ENCODE measurements around the gene AIFM3. TPM values are rescaled to one million over a fixed set of nuclear protein-coding genes. Genes with fewer than 3 reads are reported as not detected.

The AIFM3 gene
- polyA plus RNA-seq, 2 of the 4 experiments (the other 2 are of a cell fraction) = 1.4 to 3.6 TPM

DNA sequence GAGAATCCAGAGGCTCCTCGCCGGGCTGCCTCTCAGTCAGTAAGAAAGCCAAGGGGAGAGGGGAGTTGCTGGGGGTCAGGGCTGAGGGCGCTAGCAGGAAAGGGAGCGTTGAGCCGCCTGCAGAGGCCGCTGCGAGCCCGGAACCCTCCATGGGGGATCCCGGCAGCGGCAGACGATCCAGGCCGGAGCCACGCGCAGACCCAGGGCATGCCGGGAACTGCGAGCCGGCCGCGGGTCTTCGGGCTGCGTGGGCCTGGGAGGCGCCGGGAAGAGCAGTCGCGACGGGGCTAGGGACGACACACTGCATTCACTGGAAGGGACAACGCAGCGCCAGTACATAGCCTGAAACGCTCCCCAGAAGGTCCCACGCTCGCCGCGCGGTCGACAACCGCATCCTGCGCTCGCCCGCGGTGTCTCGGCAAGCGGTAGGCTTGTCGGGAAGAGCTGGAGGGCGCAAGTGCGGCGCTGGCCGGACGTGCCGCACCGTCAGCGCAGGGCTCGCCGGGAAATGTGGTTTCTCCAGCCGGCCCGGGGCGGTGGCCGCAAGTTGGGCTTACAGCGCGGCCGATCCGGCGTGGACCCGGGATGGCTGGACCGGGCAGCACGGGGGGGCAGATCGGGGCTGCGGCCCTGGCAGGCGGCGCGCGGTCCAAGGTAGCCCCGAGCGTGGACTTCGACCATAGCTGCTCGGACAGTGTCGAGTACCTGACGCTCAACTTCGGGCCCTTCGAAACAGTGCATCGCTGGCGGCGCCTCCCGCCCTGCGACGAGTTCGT lies 14.9 kb downstream of the AIFM3 start, which contains the start of gene LZTR1 (continued):
- TF ChIP-seq NR3C1 (IDR thresholded peaks at IDR 0.05) = no peak
- TF ChIP-seq, protein P1, sequence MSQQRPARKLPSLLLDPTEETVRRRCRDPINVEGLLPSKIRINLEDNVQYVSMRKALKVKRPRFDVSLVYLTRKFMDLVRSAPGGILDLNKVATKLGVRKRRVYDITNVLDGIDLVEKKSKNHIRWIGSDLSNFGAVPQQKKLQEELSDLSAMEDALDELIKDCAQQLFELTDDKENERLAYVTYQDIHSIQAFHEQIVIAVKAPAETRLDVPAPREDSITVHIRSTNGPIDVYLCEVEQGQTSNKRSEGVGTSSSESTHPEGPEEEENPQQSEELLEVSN (IDR thresholded peaks at IDR 0.05; ENCODE audit: borderline replicate concordance, low read depth) = peak; percentile 85

DNA sequence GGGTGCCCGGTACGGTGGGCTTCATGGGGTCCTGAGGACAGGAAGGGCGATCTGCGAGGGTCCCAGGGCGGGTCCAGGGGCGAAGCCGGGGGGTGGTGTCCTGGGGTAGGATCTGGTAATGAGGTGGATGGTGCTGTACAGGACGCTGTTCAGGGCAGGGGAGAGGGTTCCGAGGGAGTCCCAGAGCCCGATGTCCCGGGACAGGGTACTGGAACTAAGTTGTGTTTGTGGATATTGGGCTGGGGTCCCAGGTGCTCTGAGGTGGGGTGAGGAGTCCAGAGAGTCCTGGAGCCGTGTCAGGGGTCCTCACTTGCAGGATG lies 15.5 kb downstream of the AIFM3 start:
- ATAC-seq (peak; percentile 14 to 58; a peak in 4 of 6 replicates), FAIRE-seq (no peak), DNase-seq (ENCODE audit: low read depth in 1 of 2, low spot score in 1 of 2) (no peak)
- H3K4me1 ChIP-seq = peaks cover 11% of the 10 kb centered on the region; the same call in 2 of the 3 replicates
- CTCF ChIA-PET = interaction anchor here (0.7 to 2.7 kb wide), 11 partner anchors 9 to 179 kb away, joined by 3 to 10 read pairs (median 4); no protein-coding TSS in a partner anchor
- TF ChIP-seq TP53 (CRISPR knock-in tag; IDR thresholded peaks at IDR 0.05) = no peak
- no peak for TF ChIP-seq CBX2 (IDR thresholded peaks at IDR 0.05; ENCODE audit: borderline replicate concordance, low read depth)
- no peak for TF ChIP-seq RAD21 (conservative IDR thresholded peaks at IDR 0.05 in 1 of 2, IDR thresholded peaks at IDR 0.05 in 1 of 2)
- TF ChIP-seq FOSB (CRISPR knock-in tag; IDR thresholded peaks at IDR 0.05) = no peak
- no peak for TF ChIP-seq TFCP2L1 (CRISPR knock-in tag; IDR thresholded peaks at IDR 0.05)
- no peak for TF ChIP-seq HEYL (CRISPR knock-in tag; IDR thresholded peaks at IDR 0.05)
- TF ChIP-seq RFX5 (IDR thresholded peaks at IDR 0.05) = no peak
- no peak for TF ChIP-seq BHLHE40 (IDR thresholded peaks at IDR 0.05; ENCODE audit: low read depth, low read length)
- no peak for TF ChIP-seq JUN (IDR thresholded peaks at IDR 0.05)
- no peak for TF ChIP-seq KDM5A (IDR thresholded peaks at IDR 0.05)
- no peak for TF ChIP-seq ZC3H11A (IDR thresholded peaks at IDR 0.05)
- no peak for TF ChIP-seq GATA3 (IDR thresholded peaks at IDR 0.05; ENCODE audit: borderline replicate concordance)
- no peak for TF ChIP-seq RNF2 (IDR thresholded peaks at IDR 0.05; ENCODE audit: borderline replicate concordance, low read depth)
- peak overlapping the region; percentile 90 for H3K4me2 ChIP-seq
- H3K9me3 ChIP-seq = peaks cover 8% of the 10 kb centered on the region; the same call in 1 of the 3 replicates
- 7% methylated on average over 5 of the region's 12 CpGs for WGBS (ENCODE audit: missing lambda C conversion rate)
- POLR2A ChIA-PET = interaction anchor here (0.5 to 3.7 kb wide), 21 partner anchors 8 to 188 kb away, joined by 3 to 22 read pairs (median 4); partner anchors contain the start of genes LRRC74B and THAP7
- H3K27ac ChIP-seq = peak overlapping the region; percentile 92 to 97
- peak overlapping the region; percentile 73 for H3K4me3 ChIP-seq

DNA sequence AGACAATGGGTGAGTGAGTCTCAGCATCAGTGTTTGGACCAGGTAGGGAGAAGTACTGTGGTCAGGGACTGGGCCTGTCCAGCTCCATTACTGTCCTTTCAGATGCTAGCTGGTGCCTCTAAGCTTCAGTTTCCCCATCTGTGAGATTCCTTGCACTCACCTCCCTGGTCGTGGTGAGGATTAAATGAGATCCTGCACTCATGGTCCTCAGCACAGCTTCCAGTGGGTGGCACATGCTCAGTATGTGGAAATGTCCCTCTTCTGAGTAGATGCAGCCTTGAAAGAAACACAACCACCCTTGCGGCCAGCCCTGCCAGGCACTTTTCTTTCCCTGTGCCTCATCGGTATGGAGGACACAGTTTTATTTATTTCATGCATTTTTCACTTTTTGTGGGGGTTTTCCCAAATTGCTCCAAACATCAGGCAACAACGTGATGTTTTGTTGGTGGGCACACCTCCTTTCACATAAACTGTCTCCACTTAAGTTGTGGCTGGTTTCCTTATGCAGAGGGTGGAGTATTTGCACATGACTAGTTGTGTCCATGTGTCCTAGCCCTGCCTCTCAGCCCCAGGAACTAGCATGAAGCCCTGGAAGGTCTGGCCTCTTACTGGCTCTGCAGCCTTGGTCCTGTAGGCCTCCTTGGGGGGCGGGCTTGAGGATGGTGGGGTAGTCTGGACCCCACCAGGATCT lies 16.2 kb downstream of the AIFM3 start:
- Histone ChIP-seq H3K4me2 (peak overlapping the region; percentile 90), H3K9me3 (peaks cover 6% of the 10 kb centered on the region; the same call in 1 of the 3 replicates), H3K4me3 (peak overlapping the region; percentile 73), H3K4me1 (peaks cover 11% of the 10 kb centered on the region; the same call in 2 of the 3 replicates), H3K27ac (peak overlapping the region; percentile 92 to 97; a peak in 5 of 6 replicates)
- 75% methylated on average over 4 of the region's 5 CpGs for WGBS (ENCODE audit: missing lambda C conversion rate)
- ChIA-PET POLR2A (interaction anchor here (1.0 to 3.7 kb wide), 3 partner anchors 16 to 98 kb away, joined by 3 to 22 read pairs (median 12); no protein-coding TSS in a partner anchor), CTCF (interaction anchor here (1.1 to 2.7 kb wide), 3 partner anchors 12 to 97 kb away, joined by 7 to 9 read pairs (median 8); no protein-coding TSS in a partner anchor)
- no peak for DNase-seq (ENCODE audit: low read depth in 1 of 2, low spot score in 1 of 2)
- TF ChIP-seq HOXB13 (CRISPR knock-in tag; IDR thresholded peaks at IDR 0.05; ENCODE audit: low read depth) (no peak), CHD2 (IDR thresholded peaks at IDR 0.05; ENCODE audit: low read length, partially characterized antibody) (no peak), ZNF302 (CRISPR knock-in tag; IDR thresholded peaks at IDR 0.05) (no peak), CBX2 (IDR thresholded peaks at IDR 0.05; ENCODE audit: borderline replicate concordance, low read depth) (no peak), RCOR1 (IDR thresholded peaks at IDR 0.05; ENCODE audit: low read depth, low read length) (no peak), MAZ (IDR thresholded peaks at IDR 0.05; ENCODE audit: borderline replicate concordance, low read depth, low read length) (no peak), TP53 (CRISPR knock-in tag; IDR thresholded peaks at IDR 0.05) (no peak), HOXA7 (CRISPR knock-in tag; IDR thresholded peaks at IDR 0.05) (no peak), BHLHE40 (IDR thresholded peaks at IDR 0.05; ENCODE audit: low read depth, low read length) (no peak), JUNB (IDR thresholded peaks at IDR 0.05) (no peak), ZFP36 (IDR thresholded peaks at IDR 0.05; ENCODE audit: borderline replicate concordance, partially characterized antibody) (no peak), ESRRA (IDR thresholded peaks at IDR 0.05; ENCODE audit: borderline replicate concordance, low read length) (no peak), HEYL (CRISPR knock-in tag; IDR thresholded peaks at IDR 0.05) (no peak)
- TF ChIP-seq, protein P2, sequence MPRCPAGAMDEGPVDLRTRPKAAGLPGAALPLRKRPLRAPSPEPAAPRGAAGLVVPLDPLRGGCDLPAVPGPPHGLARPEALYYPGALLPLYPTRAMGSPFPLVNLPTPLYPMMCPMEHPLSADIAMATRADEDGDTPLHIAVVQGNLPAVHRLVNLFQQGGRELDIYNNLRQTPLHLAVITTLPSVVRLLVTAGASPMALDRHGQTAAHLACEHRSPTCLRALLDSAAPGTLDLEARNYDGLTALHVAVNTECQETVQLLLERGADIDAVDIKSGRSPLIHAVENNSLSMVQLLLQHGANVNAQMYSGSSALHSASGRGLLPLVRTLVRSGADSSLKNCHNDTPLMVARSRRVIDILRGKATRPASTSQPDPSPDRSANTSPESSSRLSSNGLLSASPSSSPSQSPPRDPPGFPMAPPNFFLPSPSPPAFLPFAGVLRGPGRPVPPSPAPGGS (IDR thresholded peaks at IDR 0.05) = no peak
- TF ChIP-seq, protein P3, sequence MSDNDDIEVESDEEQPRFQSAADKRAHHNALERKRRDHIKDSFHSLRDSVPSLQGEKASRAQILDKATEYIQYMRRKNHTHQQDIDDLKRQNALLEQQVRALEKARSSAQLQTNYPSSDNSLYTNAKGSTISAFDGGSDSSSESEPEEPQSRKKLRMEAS (IDR thresholded peaks at IDR 0.05) = no peak
- TF ChIP-seq, protein P4, sequence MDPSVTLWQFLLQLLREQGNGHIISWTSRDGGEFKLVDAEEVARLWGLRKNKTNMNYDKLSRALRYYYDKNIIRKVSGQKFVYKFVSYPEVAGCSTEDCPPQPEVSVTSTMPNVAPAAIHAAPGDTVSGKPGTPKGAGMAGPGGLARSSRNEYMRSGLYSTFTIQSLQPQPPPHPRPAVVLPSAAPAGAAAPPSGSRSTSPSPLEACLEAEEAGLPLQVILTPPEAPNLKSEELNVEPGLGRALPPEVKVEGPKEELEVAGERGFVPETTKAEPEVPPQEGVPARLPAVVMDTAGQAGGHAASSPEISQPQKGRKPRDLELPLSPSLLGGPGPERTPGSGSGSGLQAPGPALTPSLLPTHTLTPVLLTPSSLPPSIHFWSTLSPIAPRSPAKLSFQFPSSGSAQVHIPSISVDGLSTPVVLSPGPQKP (IDR thresholded peaks at IDR 0.05; ENCODE audit: low read depth, low read length) = no peak
- TF ChIP-seq, protein P5, sequence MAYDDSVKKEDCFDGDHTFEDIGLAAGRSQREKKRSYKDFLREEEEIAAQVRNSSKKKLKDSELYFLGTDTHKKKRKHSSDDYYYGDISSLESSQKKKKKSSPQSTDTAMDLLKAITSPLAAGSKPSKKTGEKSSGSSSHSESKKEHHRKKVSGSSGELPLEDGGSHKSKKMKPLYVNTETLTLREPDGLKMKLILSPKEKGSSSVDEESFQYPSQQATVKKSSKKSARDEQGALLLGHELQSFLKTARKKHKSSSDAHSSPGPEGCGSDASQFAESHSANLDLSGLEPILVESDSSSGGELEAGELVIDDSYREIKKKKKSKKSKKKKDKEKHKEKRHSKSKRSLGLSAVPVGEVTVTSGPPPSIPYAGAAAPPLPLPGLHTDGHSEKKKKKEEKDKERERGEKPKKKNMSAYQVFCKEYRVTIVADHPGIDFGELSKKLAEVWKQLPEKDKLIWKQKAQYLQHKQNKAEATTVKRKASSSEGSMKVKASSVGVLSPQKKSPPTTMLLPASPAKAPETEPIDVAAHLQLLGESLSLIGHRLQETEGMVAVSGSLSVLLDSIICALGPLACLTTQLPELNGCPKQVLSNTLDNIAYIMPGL (CRISPR knock-in tag; IDR thresholded peaks at IDR 0.05; ENCODE audit: borderline replicate concordance) = no peak
- ATAC-seq = no peak
- no peak for FAIRE-seq

Measured in A549 (cell line).